HG02678 (cell line): Measurements from ENCODE around the gene BAIAP2L1.
"Not testable (repeated sequence)": the region's sequence is repeated elsewhere in the genome, so short reads cannot be mapped to it uniquely, and the experiment has no call there.

Experiments used
- ATAC-seq: cut with Tn5 transposase; IDR thresholded peaks from one replicate; pipeline ENCODE4 v1.9.1; 2021; ENCODE audit warnings: mild to moderate bottlenecking, moderate library complexity; ENCODE audit not compliant: unreplicated experiment

Gene BAIAP2L1

GRCh38 chr7:98399890-98400541, 874 bp downstream of the BAIAP2L1 start:
- no peak for ATAC-seq

- ATAC-seq: no peak
Observed at GRCh38 chr7:98399462-98399861, 1.4 kb downstream of the BAIAP2L1 start.

- ATAC-seq: no peak
Observed at GRCh38 chr7:98398567-98399372, 2.1 kb downstream of the BAIAP2L1 start.

GRCh38 chr7:98396768-98397167, 4.1 kb downstream of the BAIAP2L1 start:
- ATAC-seq: no peak

GRCh38 chr7:98395951-98396350, 4.9 kb downstream of the BAIAP2L1 start:
- no peak for ATAC-seq

- ATAC-seq: no peak
Observed at GRCh38 chr7:98395481-98395880, 5.4 kb downstream of the BAIAP2L1 start.

GRCh38 chr7:98394377-98394836, 6.5 kb downstream of the BAIAP2L1 start:
- ATAC-seq: no peak

GRCh38 chr7:98387544-98388226, 13.2 kb downstream of the BAIAP2L1 start:
- no peak for ATAC-seq

- ATAC-seq: no peak
Observed at GRCh38 chr7:98387131-98387530, 13.8 kb downstream of the BAIAP2L1 start.

- ATAC-seq: not testable (repeated sequence)
Observed at GRCh38 chr7:98385532-98385931, 15.4 kb downstream of the BAIAP2L1 start.

GRCh38 chr7:98378210-98378819, 22.6 kb downstream of the BAIAP2L1 start:
- no peak for ATAC-seq

- no peak for ATAC-seq
Observed at GRCh38 chr7:98376711-98377110, 24.2 kb downstream of the BAIAP2L1 start.

GRCh38 chr7:98375664-98376063, 25.2 kb downstream of the BAIAP2L1 start:
- ATAC-seq: no peak

- ATAC-seq: no peak
Observed at GRCh38 chr7:98374285-98374680, 26.6 kb downstream of the BAIAP2L1 start.

- no peak for ATAC-seq
Observed at GRCh38 chr7:98372993-98373392, 27.9 kb downstream of the BAIAP2L1 start.

- no peak for ATAC-seq
Observed at GRCh38 chr7:98369726-98370125, 31.2 kb downstream of the BAIAP2L1 start.

- no peak for ATAC-seq
Observed at GRCh38 chr7:98368716-98369115, 32.2 kb downstream of the BAIAP2L1 start.

GRCh38 chr7:98366562-98366938, 34.3 kb downstream of the BAIAP2L1 start:
- ATAC-seq: no peak

GRCh38 chr7:98365863-98366561, 34.9 kb downstream of the BAIAP2L1 start:
- ATAC-seq: no peak

GRCh38 chr7:98364220-98364619, 36.7 kb downstream of the BAIAP2L1 start:
- ATAC-seq: no peak

- no peak for ATAC-seq
Observed at GRCh38 chr7:98362517-98362916, 38.4 kb downstream of the BAIAP2L1 start.
